Measurements from ENCODE around the gene NUDCD2. TPM values are rescaled to one million over a fixed set of nuclear protein-coding genes. Genes with fewer than 3 reads are reported as not detected.

Gene NUDCD2
- total RNA-seq, 1 donor from 2014 or later = 19.2 TPM

GRCh38 chr5:163444526-163444925 lies 15.4 kb downstream of the NUDCD2 start:
- H3K4me1 Mint-ChIP-seq (ENCODE audit: low read depth, unreplicated experiment) = peaks cover 2% of the 10 kb centered on the region
- H3K27ac Mint-ChIP-seq (ENCODE audit: unreplicated experiment) = no peak overlapping the region
- no peak for TF ChIP-seq CTCF (IDR thresholded peaks at IDR 0.05; ENCODE audit: partially characterized antibody, unreplicated experiment)
- no peak overlapping the region for H3K4me3 Mint-ChIP-seq (ENCODE audit: unreplicated experiment)
- H3K27me3 Mint-ChIP-seq (ENCODE audit: unreplicated experiment) = no peaks in the 10 kb centered on the region
- DNase-seq = no peak
- no peaks in the 10 kb centered on the region for H3K9me3 Mint-ChIP-seq (ENCODE audit: unreplicated experiment)
- no peaks in the 10 kb centered on the region for H3K36me3 Mint-ChIP-seq (ENCODE audit: unreplicated experiment)

GRCh38 chr5:163440954-163441353 lies 18.9 kb downstream of the NUDCD2 start:
- no peaks in the 10 kb centered on the region for H3K27me3 Mint-ChIP-seq (ENCODE audit: unreplicated experiment)
- H3K27ac Mint-ChIP-seq (ENCODE audit: unreplicated experiment) = no peak overlapping the region
- DNase-seq = no peak
- H3K36me3 Mint-ChIP-seq (ENCODE audit: unreplicated experiment) = no peaks in the 10 kb centered on the region
- no peaks in the 10 kb centered on the region for H3K9me3 Mint-ChIP-seq (ENCODE audit: unreplicated experiment)
- TF ChIP-seq CTCF (IDR thresholded peaks at IDR 0.05; ENCODE audit: partially characterized antibody, unreplicated experiment) = no peak
- H3K4me1 Mint-ChIP-seq (ENCODE audit: low read depth, unreplicated experiment) = peaks cover 4% of the 10 kb centered on the region
- no peak overlapping the region for H3K4me3 Mint-ChIP-seq (ENCODE audit: unreplicated experiment)

- no peaks in the 10 kb centered on the region for H3K9me3 Mint-ChIP-seq (ENCODE audit: unreplicated experiment)
- no peaks in the 10 kb centered on the region for H3K36me3 Mint-ChIP-seq (ENCODE audit: unreplicated experiment)
- peaks cover 4% of the 10 kb centered on the region for H3K4me1 Mint-ChIP-seq (ENCODE audit: low read depth, unreplicated experiment)
- H3K4me3 Mint-ChIP-seq (ENCODE audit: unreplicated experiment) = peak overlapping the region; percentile 97
- peaks cover 2% of the 10 kb centered on the region for H3K27me3 Mint-ChIP-seq (ENCODE audit: unreplicated experiment)
- no peak for TF ChIP-seq CTCF (IDR thresholded peaks at IDR 0.05; ENCODE audit: partially characterized antibody, unreplicated experiment)
- DNase-seq = no peak
- H3K27ac Mint-ChIP-seq (ENCODE audit: unreplicated experiment) = peak overlapping the region; percentile 64
Observed at GRCh38 chr5:163439092-163439425, 20.8 kb downstream of the NUDCD2 start.

- Mint-ChIP-seq H3K4me3 (ENCODE audit: unreplicated experiment) (peak within 1 kb of the TSS; percentile 97), H3K4me1 (ENCODE audit: low read depth, unreplicated experiment) (peaks cover 4% of the 10 kb centered on the region), H3K27me3 (ENCODE audit: unreplicated experiment) (peaks cover 2% of the 10 kb centered on the region), H3K27ac (ENCODE audit: unreplicated experiment) (peak within 1 kb of the TSS; percentile 82), H3K36me3 (ENCODE audit: unreplicated experiment) (no peaks in the 10 kb centered on the region), H3K9me3 (ENCODE audit: unreplicated experiment) (no peaks in the 10 kb centered on the region)
- DNase-seq = peak; percentile 93
- no peak for TF ChIP-seq CTCF (IDR thresholded peaks at IDR 0.05; ENCODE audit: partially characterized antibody, unreplicated experiment)
Observed at GRCh38 chr5:163437309-163438182, 22.4 kb downstream of the NUDCD2 start, which contains the start of gene CCNG1. Gene CCNG1, plus strand, starts transcription at chr5:163437595. Its CDS starts 1,662 bp downstream, at chr5:163439257.

- no peak for DNase-seq
- TF ChIP-seq CTCF (IDR thresholded peaks at IDR 0.05; ENCODE audit: partially characterized antibody, unreplicated experiment) = no peak
- Mint-ChIP-seq H3K9me3 (ENCODE audit: unreplicated experiment) (no peaks in the 10 kb centered on the region), H3K27me3 (ENCODE audit: unreplicated experiment) (peaks cover 2% of the 10 kb centered on the region), H3K27ac (ENCODE audit: unreplicated experiment) (peak overlapping the region; percentile 68), H3K4me3 (ENCODE audit: unreplicated experiment) (peak overlapping the region; percentile 97), H3K4me1 (ENCODE audit: low read depth, unreplicated experiment) (peaks cover 4% of the 10 kb centered on the region), H3K36me3 (ENCODE audit: unreplicated experiment) (no peaks in the 10 kb centered on the region)
Observed at GRCh38 chr5:163437011-163437308, 22.9 kb downstream of the NUDCD2 start.

All from glutamatergic neuron (in vitro differentiated cells).